HL-60 (cell line): ENCODE results near the gene EXOC6B.

Experiments
- DNase-seq, 2 experiments: peaks; one replicate each; pipeline ENCODE4 v3.0.0-alpha.2; 2010 to 2020; ENCODE audit warnings: low read depth in 1 of 2, low spot score in 1 of 2
- H3K27ac ChIP-seq: fragments of 250-450 bp; sonication (Bioruptor Pico); replicated peaks from 2 replicates; pipeline ENCODE4 v1.5.1; 2020; ENCODE audit warnings: mild to moderate bottlenecking, moderate library complexity
- H3K27me3 ChIP-seq: fragments of 250-450 bp; sonication (Bioruptor Pico); 2 replicates; pipeline ENCODE4 v1.5.1; 2021; ENCODE audit warnings: mild to moderate bottlenecking, moderate library complexity; ENCODE audit not compliant: insufficient read depth, poor library complexity, severe bottlenecking
- H3K4me3 ChIP-seq: replicated peaks from 2 replicates; pipeline ENCODE4 v1.5.1; 2011; ENCODE audit warnings: mild to moderate bottlenecking, control low read depth, low read length; ENCODE audit not compliant: insufficient read depth
- GABPA ChIP-seq: IDR thresholded peaks from 2 replicates; pipeline ENCODE4 v1.6.1; 2012; ENCODE audit warnings: low read depth
- POLR2AphosphoS5 ChIP-seq: IDR thresholded peaks from 2 replicates; pipeline ENCODE4 v1.6.1; 2012; ENCODE audit warnings: low read depth
- REST ChIP-seq: IDR thresholded peaks from 2 replicates; pipeline ENCODE4 v1.6.1; 2012; ENCODE audit warnings: low read depth; ENCODE audit not compliant: insufficient replicate concordance
- SPI1 ChIP-seq: IDR thresholded peaks from 2 replicates; pipeline ENCODE4 v1.6.1; 2012; ENCODE audit warnings: low read depth, mild to moderate bottlenecking, borderline replicate concordance
- TF ChIP-seq, protein P1 (sequence below): IDR thresholded peaks from one replicate; pipeline ENCODE4 v1.5.1; 2011; ENCODE audit warnings: low read length, control low read depth, inconsistent platforms; ENCODE audit not compliant: insufficient read depth

EXOC6B gene

GRCh38 chr2:72864500-72864899, 38.7 kb upstream of the EXOC6B start:
- DNase-seq, result no peak
- no peak overlapping the region for H3K4me3 ChIP-seq
- H3K27me3 ChIP-seq, result no peaks in the 10 kb centered on the region
- no peak overlapping the region for H3K27ac ChIP-seq
- no peak for TF ChIP-seq POLR2AphosphoS5
- no peak for TF ChIP-seq GABPA
- TF ChIP-seq, protein P1, sequence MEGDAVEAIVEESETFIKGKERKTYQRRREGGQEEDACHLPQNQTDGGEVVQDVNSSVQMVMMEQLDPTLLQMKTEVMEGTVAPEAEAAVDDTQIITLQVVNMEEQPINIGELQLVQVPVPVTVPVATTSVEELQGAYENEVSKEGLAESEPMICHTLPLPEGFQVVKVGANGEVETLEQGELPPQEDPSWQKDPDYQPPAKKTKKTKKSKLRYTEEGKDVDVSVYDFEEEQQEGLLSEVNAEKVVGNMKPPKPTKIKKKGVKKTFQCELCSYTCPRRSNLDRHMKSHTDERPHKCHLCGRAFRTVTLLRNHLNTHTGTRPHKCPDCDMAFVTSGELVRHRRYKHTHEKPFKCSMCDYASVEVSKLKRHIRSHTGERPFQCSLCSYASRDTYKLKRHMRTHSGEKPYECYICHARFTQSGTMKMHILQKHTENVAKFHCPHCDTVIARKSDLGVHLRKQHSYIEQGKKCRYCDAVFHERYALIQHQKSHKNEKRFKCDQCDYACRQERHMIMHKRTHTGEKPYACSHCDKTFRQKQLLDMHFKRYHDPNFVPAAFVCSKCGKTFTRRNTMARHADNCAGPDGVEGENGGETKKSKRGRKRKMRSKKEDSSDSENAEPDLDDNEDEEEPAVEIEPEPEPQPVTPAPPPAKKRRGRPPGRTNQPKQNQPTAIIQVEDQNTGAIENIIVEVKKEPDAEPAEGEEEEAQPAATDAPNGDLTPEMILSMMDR, result no peak
- no peak for TF ChIP-seq SPI1
- TF ChIP-seq REST, result no peak

DNA sequence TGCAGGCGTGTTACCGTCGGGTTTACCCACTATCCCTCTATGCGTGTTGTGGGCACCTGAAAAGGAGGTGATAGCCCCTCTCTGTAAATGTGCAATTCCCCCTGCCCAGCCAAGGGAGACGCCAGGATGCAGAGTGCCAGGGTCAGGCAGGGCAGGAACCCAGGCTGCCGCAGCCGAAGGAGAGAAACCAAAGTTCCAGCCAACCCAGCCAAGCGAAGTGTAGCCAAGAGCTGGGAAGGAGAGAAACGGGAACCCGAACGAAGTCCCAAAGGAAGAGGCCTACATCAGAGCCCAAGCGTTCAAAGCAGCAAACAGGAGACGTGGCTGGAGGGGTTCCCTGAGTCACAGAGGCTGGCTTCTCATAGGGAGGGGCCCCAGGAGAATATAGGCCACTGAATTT, 37.2 kb upstream of the EXOC6B start:
- H3K27me3 ChIP-seq, result no peaks in the 10 kb centered on the region
- H3K4me3 ChIP-seq, result no peak overlapping the region
- no peak for TF ChIP-seq POLR2AphosphoS5
- TF ChIP-seq, protein P1, result no peak
- TF ChIP-seq REST, result no peak
- TF ChIP-seq SPI1, result no peak
- no peak for TF ChIP-seq GABPA
- DNase-seq, result no peak
- no peak overlapping the region for H3K27ac ChIP-seq

DNA sequence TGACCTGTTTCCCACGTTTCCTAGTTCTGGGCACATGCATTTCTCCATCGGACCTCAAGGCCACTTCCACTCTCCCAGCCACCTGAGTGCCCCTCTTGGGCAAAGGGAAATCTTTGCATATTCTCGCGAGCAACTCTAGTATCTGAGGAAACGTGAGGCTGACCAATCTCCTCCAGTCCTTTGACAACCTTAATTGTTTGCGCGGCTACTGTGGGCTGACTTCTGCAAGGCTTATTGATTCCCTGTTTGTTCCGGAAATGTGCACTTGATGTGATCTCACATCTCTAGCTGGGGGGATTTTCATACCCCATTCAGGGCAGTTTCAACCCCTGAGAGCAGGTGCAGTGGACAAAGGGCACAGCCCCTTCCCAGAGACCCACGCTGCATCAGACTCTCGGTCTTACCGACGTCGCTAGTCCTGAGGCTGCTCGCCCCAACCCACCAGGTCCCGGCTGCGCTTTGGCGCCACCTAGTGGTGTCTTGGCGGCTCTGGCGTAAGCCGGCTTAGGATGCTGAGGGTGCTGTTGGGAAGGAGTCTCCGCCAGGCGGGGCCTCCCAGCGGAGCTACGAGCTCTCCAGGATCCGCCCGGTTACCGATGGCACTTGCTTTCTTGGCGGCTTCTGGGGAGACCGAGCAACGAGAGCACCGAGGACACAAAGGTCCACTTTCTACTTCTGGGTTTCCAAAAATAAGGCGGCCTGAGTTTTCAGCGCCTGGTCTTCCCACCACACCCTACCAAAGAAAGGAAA, 36.6 kb upstream of the EXOC6B start:
- no peak overlapping the region for H3K4me3 ChIP-seq
- DNase-seq, result peak; percentile 58 to 81
- TF ChIP-seq SPI1, result no peak
- TF ChIP-seq REST, result no peak
- no peak for TF ChIP-seq GABPA
- TF ChIP-seq, protein P1, result peak; percentile 96
- no peak for TF ChIP-seq POLR2AphosphoS5
- H3K27me3 ChIP-seq, result no peaks in the 10 kb centered on the region
- no peak overlapping the region for H3K27ac ChIP-seq
